ENCODE data around the gene MICOS13. TPM values are rescaled to one million over a fixed set of nuclear protein-coding genes. Genes with fewer than 3 reads are reported as not detected.
"Not testable (repeated sequence)": the region's sequence is repeated elsewhere in the genome, so short reads cannot be mapped to it uniquely, and the experiment has no call there.

Gene MICOS13
- polyA plus RNA-seq (ENCODE audit: insufficient read length): 93.6 TPM

- peak; percentile 95 for DNase-seq (ENCODE audit: low read depth)
These were observed at the start of gene MICOS13, which contains the start of gene HSD11B1L for GRCh38 chr19:5680437-5681368. MICOS13 (minus strand) TSS chr19:5680516; CDS start chr19:5680486, 30 bp downstream. HSD11B1L (plus strand) TSS chr19:5681027; CDS start chr19:5684833, 3,806 bp downstream.

DNA sequence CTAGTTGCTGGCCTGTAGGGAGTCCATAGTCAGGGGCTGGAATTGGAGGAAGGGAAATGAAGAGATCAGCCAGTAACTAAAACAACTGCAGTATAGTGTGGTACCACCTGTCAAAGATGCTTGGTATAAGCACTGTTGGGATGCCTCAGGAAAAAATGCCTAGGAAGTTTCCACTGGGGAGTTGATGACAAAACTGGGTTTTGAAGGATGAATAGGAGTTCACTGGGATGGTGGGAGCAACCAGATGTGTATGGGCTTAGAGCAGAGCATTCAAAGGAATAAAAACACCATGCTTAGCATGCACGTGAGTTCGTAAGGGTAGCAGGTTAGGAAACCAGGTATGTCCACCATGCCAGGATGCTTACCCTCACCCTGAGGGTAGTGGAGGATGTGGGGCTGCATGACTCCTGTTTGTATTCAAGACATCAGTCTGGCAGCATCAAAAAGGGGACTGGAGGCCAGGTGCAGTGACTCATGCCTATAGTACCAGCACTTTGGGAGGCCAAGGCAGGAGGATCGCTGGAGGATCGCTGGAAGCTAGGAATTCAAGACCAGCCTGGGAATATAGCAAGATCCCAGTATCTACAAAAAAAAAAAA is 47.2 kb upstream of the MICOS13 start:
- DNase-seq (ENCODE audit: low read depth): no peak

- peak; percentile 98 for DNase-seq (ENCODE audit: low read depth)
These were observed 39.9 kb upstream of the MICOS13 start, which contains the start of the genes CATSPERD and LONP1 for GRCh38 chr19:5719961-5720790. CATSPERD (plus strand) TSS chr19:5720637; CDS start chr19:5720738, 101 bp downstream. LONP1 (minus strand) TSS chr19:5720146; CDS start chr19:5720132, 14 bp downstream.

- no peak for DNase-seq (ENCODE audit: low read depth)
These were observed 39.1 kb upstream of the MICOS13 start for GRCh38 chr19:5719274-5719960.

- no peak for DNase-seq (ENCODE audit: low read depth)
These were observed 38.4 kb upstream of the MICOS13 start for GRCh38 chr19:5718579-5719273.

DNA sequence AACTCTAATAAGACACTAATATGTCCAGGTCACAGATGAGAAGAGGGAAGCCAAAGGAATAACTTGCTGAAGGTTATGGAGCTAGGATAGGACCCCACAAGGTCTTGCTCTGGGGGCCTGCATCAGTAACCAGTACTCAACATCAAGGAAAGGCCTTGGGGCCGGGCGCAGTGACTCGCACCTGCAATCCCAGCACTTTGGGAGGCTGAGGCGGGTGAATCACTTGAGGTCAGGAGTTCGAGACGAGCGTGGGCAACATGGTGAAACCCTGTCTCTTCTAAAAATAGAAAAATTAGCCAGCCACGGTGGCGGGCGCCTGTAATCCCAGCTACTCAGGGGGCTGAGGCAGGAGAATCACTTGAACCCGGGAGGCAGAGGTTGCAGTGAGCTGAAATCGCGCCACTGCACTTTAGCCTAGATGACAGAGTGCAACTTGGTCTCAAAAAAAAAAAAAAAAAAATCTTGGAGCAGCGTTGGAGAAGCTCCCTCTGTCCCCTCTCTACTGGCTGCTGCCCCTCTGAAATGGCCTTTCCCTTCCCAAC is 37.8 kb upstream of the MICOS13 start:
- no peak for DNase-seq (ENCODE audit: low read depth)

- DNase-seq (ENCODE audit: low read depth): no peak
These were observed 37.1 kb upstream of the MICOS13 start for GRCh38 chr19:5717215-5717935.

- DNase-seq (ENCODE audit: low read depth): no peak
These were observed 34.5 kb upstream of the MICOS13 start for GRCh38 chr19:5714816-5715215.

DNA sequence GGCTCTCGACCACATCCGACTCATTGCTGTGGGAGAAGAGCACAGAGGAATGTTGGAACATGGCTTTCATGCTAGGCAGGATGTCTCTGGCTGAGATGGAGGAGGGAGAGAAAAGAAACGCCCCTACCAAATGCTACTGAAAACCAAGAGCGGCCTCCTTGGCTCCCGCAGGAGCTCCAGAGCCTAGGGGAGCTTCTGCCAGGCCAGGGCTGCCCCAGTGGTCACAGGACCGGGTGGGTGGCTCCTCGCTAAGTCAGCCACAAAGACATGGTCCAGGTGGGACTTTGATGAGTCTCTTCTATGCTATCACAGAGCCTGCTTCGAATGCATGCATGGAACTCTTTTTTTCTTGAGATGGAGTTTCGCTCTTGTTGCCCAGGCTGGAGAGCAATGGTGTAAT is 32.9 kb upstream of the MICOS13 start:
- DNase-seq (ENCODE audit: low read depth): no peak

GRCh38 chr19:5711713-5712161 is 31.4 kb upstream of the MICOS13 start:
- DNase-seq (ENCODE audit: low read depth): no peak

GRCh38 chr19:5711025-5711424 is 30.7 kb upstream of the MICOS13 start:
- no peak for DNase-seq (ENCODE audit: low read depth)

DNA sequence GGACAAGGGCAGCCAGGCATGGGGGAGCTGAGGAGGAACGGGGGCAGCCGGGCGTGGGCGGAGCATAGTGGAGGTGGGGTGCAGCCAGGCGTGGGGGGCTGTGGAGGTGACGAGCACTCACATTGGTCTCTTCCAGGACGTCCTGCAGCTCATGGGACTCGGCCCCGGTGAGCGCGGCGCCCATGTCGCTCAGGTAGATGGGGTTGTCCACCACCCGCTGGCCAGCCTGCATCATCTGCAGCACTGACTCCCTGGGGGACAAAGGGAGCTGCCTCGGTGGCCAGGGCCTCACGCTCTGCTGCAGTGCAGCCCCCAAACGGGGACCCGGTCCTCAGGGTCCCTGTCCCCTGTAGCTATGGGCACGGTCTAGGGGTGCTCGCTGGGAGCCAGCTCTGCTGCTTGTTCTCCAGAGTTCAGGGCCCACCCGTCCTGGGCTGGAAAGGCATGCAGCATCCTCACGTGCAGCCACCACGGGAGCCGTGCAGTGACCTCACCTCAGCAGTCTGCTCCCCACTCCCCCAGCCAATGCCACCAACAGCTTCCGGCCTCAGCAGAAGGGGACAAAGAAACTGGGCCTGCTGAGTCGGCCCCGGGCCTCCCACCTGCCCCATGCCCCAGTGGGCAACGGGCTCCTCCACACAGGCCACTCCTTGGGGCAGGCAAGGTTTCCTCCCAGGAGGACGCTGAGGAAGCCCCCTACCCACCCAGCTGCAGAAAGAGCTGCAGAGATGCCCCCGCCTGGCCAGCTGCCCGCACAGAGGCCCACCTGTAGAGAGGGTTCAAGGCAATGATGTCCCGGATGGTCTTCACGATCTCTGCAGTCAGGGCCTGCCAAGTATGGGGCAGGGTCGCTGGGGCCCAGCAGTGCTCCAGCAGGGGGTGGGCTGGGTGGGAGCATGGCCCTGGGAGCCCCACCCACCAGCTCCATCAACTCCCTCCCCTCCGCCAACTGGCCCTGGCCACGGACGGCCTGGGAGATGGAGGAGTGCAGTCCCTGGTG is 27.6 kb upstream of the MICOS13 start:
- DNase-seq (ENCODE audit: low read depth): no peak

DNA sequence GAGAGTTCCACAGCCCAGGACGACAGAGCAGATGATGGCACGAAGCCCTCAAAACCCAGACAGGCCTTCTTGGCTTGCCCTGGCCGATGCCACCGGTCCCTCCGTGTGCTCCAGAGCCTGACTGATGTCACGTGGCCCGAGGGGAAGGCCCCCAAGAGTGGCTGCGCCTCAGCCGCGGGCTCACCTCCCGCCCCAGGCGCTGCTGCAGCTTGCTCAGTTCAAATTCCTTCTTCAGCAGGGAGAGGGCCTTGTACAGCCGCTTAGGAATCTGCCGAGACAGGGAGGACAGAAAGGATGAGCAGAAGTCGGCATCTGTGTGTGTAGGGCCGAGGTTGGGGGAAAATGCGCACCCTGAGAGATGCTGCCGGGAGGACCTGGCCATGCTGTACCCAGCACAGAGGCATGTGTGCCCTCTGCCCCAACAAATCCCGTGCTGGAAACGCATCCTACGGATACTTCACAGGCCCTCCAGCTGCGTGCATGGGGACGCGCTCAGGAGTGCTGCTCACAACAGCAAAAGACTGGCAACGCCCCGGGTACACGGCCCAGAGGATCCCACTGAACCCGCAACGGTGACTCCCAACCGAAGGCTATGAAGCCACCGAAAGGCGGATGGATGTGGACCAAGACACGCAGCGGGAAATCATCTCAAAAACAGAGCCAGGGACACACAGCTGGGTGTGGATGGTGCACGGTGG is 26.7 kb upstream of the MICOS13 start:
- DNase-seq (ENCODE audit: low read depth): no peak

DNA sequence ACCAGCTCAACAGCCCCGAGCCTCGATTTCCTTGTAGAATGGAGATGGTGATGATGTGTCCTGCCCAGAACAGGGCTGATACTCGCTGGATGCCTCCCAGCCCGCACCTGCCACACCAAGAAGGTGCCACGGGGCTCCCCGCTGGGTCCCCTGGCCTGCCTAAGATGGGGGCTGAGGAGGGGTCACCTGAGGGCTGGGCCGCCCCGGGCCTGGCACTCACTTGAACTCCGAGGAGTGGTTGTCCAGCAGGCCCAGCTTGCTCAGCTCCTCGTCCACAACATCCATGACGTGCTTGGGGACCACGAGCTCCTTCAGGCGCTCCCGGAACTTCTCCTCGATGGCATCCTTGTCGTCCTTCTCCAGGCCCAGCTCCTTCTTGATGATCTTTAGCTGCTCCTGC is 25.2 kb upstream of the MICOS13 start:
- no peak for DNase-seq (ENCODE audit: low read depth)

DNA sequence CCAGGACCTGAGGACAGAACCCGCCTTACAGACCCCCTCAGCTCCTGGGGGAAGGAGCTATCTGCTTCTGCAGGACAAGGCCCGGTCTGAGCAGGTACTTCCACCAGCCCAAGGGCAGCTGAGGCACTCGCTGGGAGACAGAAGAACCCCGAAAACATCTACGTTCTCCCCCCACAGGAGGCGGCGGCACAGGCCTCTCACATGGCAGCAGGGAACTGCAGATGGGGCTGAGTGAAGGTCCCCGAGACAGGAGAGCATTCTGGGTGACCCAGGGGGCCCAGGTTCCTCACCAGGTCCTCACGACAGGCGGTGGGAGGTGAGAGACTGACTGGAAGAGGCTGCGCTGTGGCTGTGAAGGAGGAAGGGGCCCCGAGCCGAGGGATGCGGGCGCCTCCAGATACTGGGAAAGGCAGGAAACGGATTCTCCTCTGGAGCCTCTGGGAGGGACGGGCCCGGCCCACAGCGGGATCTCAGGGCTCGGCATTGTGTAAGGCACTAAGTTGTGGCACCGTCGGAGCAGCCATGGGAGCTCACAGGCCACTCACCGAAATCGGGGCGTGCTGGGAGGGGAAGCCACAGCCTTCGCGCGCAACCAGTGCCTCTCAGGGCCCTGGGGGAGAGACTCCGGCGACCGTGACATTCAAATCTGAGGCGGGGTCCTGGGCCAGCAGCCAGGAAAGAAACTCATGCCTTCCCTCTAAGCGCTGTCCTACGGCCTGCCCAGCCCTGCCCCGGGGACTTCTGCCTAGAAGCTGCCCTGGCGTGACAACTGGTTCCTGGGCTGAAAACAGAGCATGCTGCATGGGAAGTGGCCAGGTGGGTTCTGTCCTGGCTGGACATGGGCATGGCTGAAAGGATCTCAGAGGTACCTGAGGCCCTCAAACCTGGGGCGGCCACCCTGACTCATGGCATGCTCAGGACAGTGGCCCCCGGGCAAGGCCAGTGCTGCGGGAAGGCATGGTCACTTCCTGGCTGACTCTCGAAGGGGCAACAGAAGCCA is 23.8 kb upstream of the MICOS13 start:
- DNase-seq (ENCODE audit: low read depth): no peak

DNA sequence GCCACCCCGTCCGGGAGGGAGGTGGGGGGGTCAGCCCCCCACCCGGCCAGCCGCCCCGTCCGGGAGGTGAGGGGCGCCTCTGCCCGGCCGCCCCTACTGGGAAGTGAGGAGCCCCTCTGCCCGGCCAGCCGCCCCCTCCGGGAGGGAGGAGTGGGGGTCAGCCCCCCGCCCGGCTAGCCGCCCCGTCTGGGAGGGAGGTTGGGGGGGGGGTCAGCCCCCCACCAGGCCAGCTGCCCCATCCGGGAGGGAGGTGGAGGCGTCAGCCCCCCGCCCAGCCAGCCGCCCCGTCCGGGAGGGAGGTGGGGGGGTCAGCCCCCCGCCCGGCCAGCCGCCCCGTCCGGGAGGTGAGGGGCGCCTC is 21.7 kb upstream of the MICOS13 start:
- DNase-seq (ENCODE audit: low read depth): not testable (repeated sequence)
